Caco-2 (cell line): ENCODE measurements around the gene SYCP2L. TPM values are rescaled to one million over a fixed set of nuclear protein-coding genes. Genes with fewer than 3 reads are reported as not detected.

Source experiments
- BruUV-seq: library from RNA; stranded (reverse); fragments of 400-500 nt; replicated peaks from 2 replicates; lab custom pipeline; 2021; lab: Mats Ljungman, UMichigan
- CTCF ChIA-PET: fragments of 300-600 bp; sonication (Branson Sonifier 250); formaldehyde crosslinking; loops from one replicate; lab custom pipeline; 2022; ENCODE audit warnings: antibody characterized with exemption; lab: Charles Lee
- POLR2A ChIA-PET: fragments of 300-600 bp; sonication (Branson Sonifier 250); formaldehyde crosslinking; loops from one replicate; lab custom pipeline; 2022; ENCODE audit warnings: antibody characterized with exemption; lab: Charles Lee
- DNase-seq, 2 experiments: peaks; one replicate each; pipeline versions ENCODE4 v3.0.0 to v3.0.0-alpha.2; 2020 to 2022
- H3K27me3 ChIP-seq: replicated peaks from 2 replicates; pipeline ENCODE4 v1.6.0; 2011; ENCODE audit warnings: low read length; ENCODE audit not compliant: control insufficient read depth, insufficient read depth
- H3K36me3 ChIP-seq: 2 replicates; pipeline ENCODE4 v1.5.1; 2011; ENCODE audit warnings: low read length; ENCODE audit not compliant: control insufficient read depth, insufficient read depth
- H3K4me1 ChIP-seq: fragments of 250-450 bp; sonication (Bioruptor Pico); 2 replicates; pipeline ENCODE4 v1.5.1; 2020; ENCODE audit warnings: mild to moderate bottlenecking
- H3K4me3 ChIP-seq: 2 replicates; pipeline ENCODE4 v1.5.1; 2011; ENCODE audit warnings: low read depth, mild to moderate bottlenecking, control low read depth, low read length
- H3K9me3 ChIP-seq: fragments of 250-450 bp; sonication (Bioruptor Pico); 2 replicates; pipeline ENCODE4 v1.5.1; 2020; ENCODE audit warnings: mild to moderate bottlenecking, moderate library complexity
- H3K27ac Mint-ChIP-seq: one replicate; pipeline ENCODE4 v1.8.0; 2022; ENCODE audit warnings: mixed read lengths; ENCODE audit not compliant: unreplicated experiment
- H3K27me3 Mint-ChIP-seq: one replicate; pipeline ENCODE4 v1.8.0; 2022; ENCODE audit warnings: mixed read lengths; ENCODE audit not compliant: insufficient read depth, unreplicated experiment
- H3K36me3 Mint-ChIP-seq: one replicate; pipeline ENCODE4 v1.8.0; 2022; ENCODE audit warnings: mild to moderate bottlenecking, mixed read lengths; ENCODE audit not compliant: insufficient read depth, unreplicated experiment
- H3K4me1 Mint-ChIP-seq: one replicate; pipeline ENCODE4 v1.8.0; 2022; ENCODE audit warnings: low read depth, mixed read lengths; ENCODE audit not compliant: unreplicated experiment
- H3K4me3 Mint-ChIP-seq: one replicate; pipeline ENCODE4 v1.8.0; 2022; ENCODE audit warnings: mild to moderate bottlenecking, moderate library complexity, mixed read lengths; ENCODE audit not compliant: unreplicated experiment
- H3K9me3 Mint-ChIP-seq: one replicate; pipeline ENCODE4 v1.8.0; 2022; ENCODE audit warnings: mixed read lengths; ENCODE audit not compliant: unreplicated experiment
- CTCF ChIP-seq, 2 experiments: fragments of 200-600 bp in 1 of 2; IDR thresholded peaks; 1 replicate in 1 of 2; 2 replicates in 1 of 2; pipeline versions ENCODE4 v1.5.1 to v1.8.0; 2011 to 2022; ENCODE audit warnings: antibody characterized with exemption in 1 of 2, control low read depth in 1 of 2, inconsistent platforms in 1 of 2, low read depth in 1 of 2, low read length in 1 of 2, mild to moderate bottlenecking in 1 of 2, moderate library complexity in 1 of 2; ENCODE audit not compliant: insufficient read depth in 1 of 2, severe bottlenecking in 1 of 2, unreplicated experiment in 1 of 2
- intact Hi-C: fragments of 100-400 bp; cut with micrococcal nuclease; formaldehyde crosslinking; loops from one replicate; pipeline ENCODE4 v1.10.0; 2022; ENCODE audit not compliant: unreplicated experiment
- total RNA-seq: library from RNA; stranded (reverse); gene quantifications from 2 replicates; pipeline ENCODE4 v1.2.3, GENCODE V29; 2022

SYCP2L gene
- total RNA-seq, 1 experiment from 2014 or later: 0.20 TPM

GRCh38 chr6:10951675-10952282, 64.9 kb downstream of the SYCP2L start:
- H3K9me3 Mint-ChIP-seq: no peaks in the 10 kb centered on the region
- H3K36me3 Mint-ChIP-seq: no peaks in the 10 kb centered on the region
- H3K4me3 Mint-ChIP-seq: no peak overlapping the region
- H3K27me3 Mint-ChIP-seq: peaks cover 2% of the 10 kb centered on the region
- no peak overlapping the region for H3K27ac Mint-ChIP-seq
- BruUV-seq: no TSS peak
- Histone ChIP-seq H3K9me3 (no peaks in the 10 kb centered on the region), H3K27me3 (no peaks in the 10 kb centered on the region), H3K4me3 (no peak overlapping the region), H3K4me1 (peaks cover 7% of the 10 kb centered on the region), H3K36me3 (no peaks in the 10 kb centered on the region)
- ChIA-PET CTCF (interaction anchor here (0.6 to 2.9 kb wide), 6 partner anchors 69 to 624 kb away, joined by 3 to 53 read pairs (median 6); no protein-coding TSS in a partner anchor), POLR2A (no interaction called here)
- DNase-seq: peak in 1 of 2 experiments; percentile 49
- TF ChIP-seq CTCF (IDR thresholded peaks at IDR 0.05; ENCODE audit: insufficient read depth in 1 of 2, low read depth in 1 of 2, low read length in 1 of 2, severe bottlenecking in 1 of 2, unreplicated experiment in 1 of 2): peak; percentile 68 to 72
- intact Hi-C loops: loop anchor here (1.0 to 5.0 kb wide), 3 partner anchors 118 to 624 kb away; no protein-coding TSS in a partner anchor
- H3K4me1 Mint-ChIP-seq: peaks cover 8% of the 10 kb centered on the region

- BruUV-seq: no TSS peak
- Histone ChIP-seq H3K9me3 (no peaks in the 10 kb centered on the region; the same call in 1 of the 2 replicates), H3K27me3 (no peaks in the 10 kb centered on the region), H3K4me3 (no peak overlapping the region), H3K36me3 (no peaks in the 10 kb centered on the region), H3K4me1 (peaks cover 7% of the 10 kb centered on the region)
- Mint-ChIP-seq H3K9me3 (peaks cover 9% of the 10 kb centered on the region), H3K27me3 (no peaks in the 10 kb centered on the region), H3K36me3 (no peaks in the 10 kb centered on the region), H3K4me3 (no peak overlapping the region), H3K27ac (no peak overlapping the region), H3K4me1 (peaks cover 5% of the 10 kb centered on the region)
- ChIA-PET POLR2A (interaction anchor here (0.6 kb wide), 2 partner anchors 39 to 114 kb away, joined by 3 read pairs; no protein-coding TSS in a partner anchor), CTCF (interaction anchor here (0.6 to 2.7 kb wide), 19 partner anchors 14 to 621 kb away, joined by 3 to 80 read pairs (median 4); partner anchors contain the start of genes ERVFRD-1 and SMIM13)
- intact Hi-C loops: loop anchor here (1.0 to 5.0 kb wide), 3 partner anchors 58 to 542 kb away; no protein-coding TSS in a partner anchor
- peak; percentile 66 to 72 for TF ChIP-seq CTCF (IDR thresholded peaks at IDR 0.05; ENCODE audit: insufficient read depth in 1 of 2, low read depth in 1 of 2, low read length in 1 of 2, severe bottlenecking in 1 of 2, unreplicated experiment in 1 of 2)
- DNase-seq: peak; percentile 78 to 85
Observed at GRCh38 chr6:10954590-10955010, 67.7 kb downstream of the SYCP2L start.

- Histone ChIP-seq H3K4me1 (peaks cover 5% of the 10 kb centered on the region), H3K27me3 (no peaks in the 10 kb centered on the region), H3K9me3 (no peaks in the 10 kb centered on the region; the same call in 1 of the 2 replicates), H3K36me3 (no peaks in the 10 kb centered on the region), H3K4me3 (no peak overlapping the region)
- no peaks in the 10 kb centered on the region for H3K27me3 Mint-ChIP-seq
- H3K4me3 Mint-ChIP-seq: no peak overlapping the region
- DNase-seq: no peak
- no TSS peak for BruUV-seq
- H3K27ac Mint-ChIP-seq: no peak overlapping the region
- intact Hi-C loops: no loop called here
- ChIA-PET POLR2A (no interaction called here), CTCF (no interaction called here)
- no peak for TF ChIP-seq CTCF (IDR thresholded peaks at IDR 0.05; ENCODE audit: insufficient read depth in 1 of 2, low read depth in 1 of 2, low read length in 1 of 2, severe bottlenecking in 1 of 2, unreplicated experiment in 1 of 2)
- H3K9me3 Mint-ChIP-seq: peaks cover 9% of the 10 kb centered on the region
- H3K36me3 Mint-ChIP-seq: no peaks in the 10 kb centered on the region
- peaks cover 5% of the 10 kb centered on the region for H3K4me1 Mint-ChIP-seq
Observed at GRCh38 chr6:10956776-10957175, 69.9 kb downstream of the SYCP2L start.
